Glutamatergic neuron (in vitro differentiated cells): Measurements from ENCODE around the gene OR7A17. TPM values are rescaled to one million over a fixed set of nuclear protein-coding genes. Genes with fewer than 3 reads are reported as not detected.
A peak's percentile ranks its signal among the peaks of the same experiment; 100 is the strongest.

Experiments
- DNase-seq: peaks from one replicate; pipeline ENCODE4 v3.0.0; 2022
- H3K27ac Mint-ChIP-seq: one replicate; pipeline ENCODE4 v1.8.0; 2020; ENCODE audit warnings: mild to moderate bottlenecking, mixed read lengths, inconsistent platforms; ENCODE audit not compliant: unreplicated experiment
- H3K27me3 Mint-ChIP-seq: one replicate; pipeline ENCODE4 v1.8.0; 2020; ENCODE audit warnings: mild to moderate bottlenecking, moderate library complexity, mixed read lengths, inconsistent platforms; ENCODE audit not compliant: unreplicated experiment
- H3K36me3 Mint-ChIP-seq: one replicate; pipeline ENCODE4 v1.8.0; 2020; ENCODE audit warnings: mild to moderate bottlenecking, mixed read lengths, inconsistent platforms; ENCODE audit not compliant: unreplicated experiment
- H3K4me1 Mint-ChIP-seq: one replicate; pipeline ENCODE4 v1.8.0; 2020; ENCODE audit warnings: mild to moderate bottlenecking, low read depth, mixed read lengths, inconsistent platforms; ENCODE audit not compliant: unreplicated experiment
- H3K4me3 Mint-ChIP-seq: one replicate; pipeline ENCODE4 v1.8.0; 2020; ENCODE audit warnings: mild to moderate bottlenecking, mixed read lengths, inconsistent platforms; ENCODE audit not compliant: unreplicated experiment
- H3K9me3 Mint-ChIP-seq: one replicate; pipeline ENCODE4 v1.8.0; 2020; ENCODE audit warnings: mild to moderate bottlenecking, moderate library complexity, mixed read lengths, inconsistent platforms; ENCODE audit not compliant: unreplicated experiment
- CTCF ChIP-seq: fragments of 200-600 bp; sonication (generic); IDR thresholded peaks from one replicate; pipeline ENCODE4 v1.5.0; 2021; ENCODE audit not compliant: partially characterized antibody, unreplicated experiment
- total RNA-seq: library from RNA; stranded (reverse); fragmentation: NEBNext Ultra II Directional; extraction: Animal tissue kit (Norgen Biotek cat#: 25700); gene quantifications from one replicate; pipeline ENCODE4 v1.2.1, GENCODE V29; 2021; ENCODE audit not compliant: unreplicated experiment

The OR7A17 gene
- total RNA-seq, 1 donor from 2014 or later, result not detected

- H3K27ac Mint-ChIP-seq, result no peak overlapping the region
- no peaks in the 10 kb centered on the region for H3K27me3 Mint-ChIP-seq
- no peak for TF ChIP-seq CTCF
- H3K4me1 Mint-ChIP-seq, result no peaks in the 10 kb centered on the region
- H3K4me3 Mint-ChIP-seq, result no peak overlapping the region
- no peaks in the 10 kb centered on the region for H3K36me3 Mint-ChIP-seq
- H3K9me3 Mint-ChIP-seq, result no peaks in the 10 kb centered on the region
- no peak for DNase-seq
Measured at GRCh38 chr19:14901675-14902260, 15.8 kb upstream of the OR7A17 start.

GRCh38 chr19:14890643-14891379 is 4.9 kb upstream of the OR7A17 start:
- no peak for DNase-seq
- TF ChIP-seq CTCF, result no peak
- no peaks in the 10 kb centered on the region for H3K27me3 Mint-ChIP-seq
- no peaks in the 10 kb centered on the region for H3K36me3 Mint-ChIP-seq
- no peaks in the 10 kb centered on the region for H3K9me3 Mint-ChIP-seq
- no peaks in the 10 kb centered on the region for H3K4me1 Mint-ChIP-seq
- H3K27ac Mint-ChIP-seq, result no peak overlapping the region
- H3K4me3 Mint-ChIP-seq, result no peak overlapping the region

- H3K4me3 Mint-ChIP-seq, result no peak overlapping the region
- no peaks in the 10 kb centered on the region for H3K27me3 Mint-ChIP-seq
- H3K27ac Mint-ChIP-seq, result no peak overlapping the region
- H3K4me1 Mint-ChIP-seq, result no peaks in the 10 kb centered on the region
- H3K9me3 Mint-ChIP-seq, result no peaks in the 10 kb centered on the region
- H3K36me3 Mint-ChIP-seq, result no peaks in the 10 kb centered on the region
- DNase-seq, result no peak
- TF ChIP-seq CTCF, result no peak
Measured at GRCh38 chr19:14889994-14890642, 4.2 kb upstream of the OR7A17 start.

- TF ChIP-seq CTCF, result peak; percentile 49
- Mint-ChIP-seq H3K4me3 (no peak overlapping the region), H3K27ac (no peak overlapping the region), H3K27me3 (peaks cover 2% of the 10 kb centered on the region), H3K4me1 (no peaks in the 10 kb centered on the region), H3K9me3 (no peaks in the 10 kb centered on the region), H3K36me3 (no peaks in the 10 kb centered on the region)
- DNase-seq, result no peak
Measured at GRCh38 chr19:14871619-14872230, 14.2 kb downstream of the OR7A17 start.
